Measurements from ENCODE around the gene ZNF316.

Gene ZNF316

GRCh38 chr7:6649241-6649961, 12.3 kb downstream of the ZNF316 start:
- TF ChIP-seq, protein P1, sequence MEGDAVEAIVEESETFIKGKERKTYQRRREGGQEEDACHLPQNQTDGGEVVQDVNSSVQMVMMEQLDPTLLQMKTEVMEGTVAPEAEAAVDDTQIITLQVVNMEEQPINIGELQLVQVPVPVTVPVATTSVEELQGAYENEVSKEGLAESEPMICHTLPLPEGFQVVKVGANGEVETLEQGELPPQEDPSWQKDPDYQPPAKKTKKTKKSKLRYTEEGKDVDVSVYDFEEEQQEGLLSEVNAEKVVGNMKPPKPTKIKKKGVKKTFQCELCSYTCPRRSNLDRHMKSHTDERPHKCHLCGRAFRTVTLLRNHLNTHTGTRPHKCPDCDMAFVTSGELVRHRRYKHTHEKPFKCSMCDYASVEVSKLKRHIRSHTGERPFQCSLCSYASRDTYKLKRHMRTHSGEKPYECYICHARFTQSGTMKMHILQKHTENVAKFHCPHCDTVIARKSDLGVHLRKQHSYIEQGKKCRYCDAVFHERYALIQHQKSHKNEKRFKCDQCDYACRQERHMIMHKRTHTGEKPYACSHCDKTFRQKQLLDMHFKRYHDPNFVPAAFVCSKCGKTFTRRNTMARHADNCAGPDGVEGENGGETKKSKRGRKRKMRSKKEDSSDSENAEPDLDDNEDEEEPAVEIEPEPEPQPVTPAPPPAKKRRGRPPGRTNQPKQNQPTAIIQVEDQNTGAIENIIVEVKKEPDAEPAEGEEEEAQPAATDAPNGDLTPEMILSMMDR (IDR thresholded peaks at IDR 0.05; ENCODE audit: insufficient read depth, low read length, poor library complexity, severe bottlenecking): no peak
- Histone ChIP-seq H3K36me3 (ENCODE audit: control insufficient read depth, insufficient read depth, low read length) (peaks cover 49% of the 10 kb centered on the region), H3K4me3 (replicated peaks; ENCODE audit: low read depth, low read length) (no peak overlapping the region)

DNA sequence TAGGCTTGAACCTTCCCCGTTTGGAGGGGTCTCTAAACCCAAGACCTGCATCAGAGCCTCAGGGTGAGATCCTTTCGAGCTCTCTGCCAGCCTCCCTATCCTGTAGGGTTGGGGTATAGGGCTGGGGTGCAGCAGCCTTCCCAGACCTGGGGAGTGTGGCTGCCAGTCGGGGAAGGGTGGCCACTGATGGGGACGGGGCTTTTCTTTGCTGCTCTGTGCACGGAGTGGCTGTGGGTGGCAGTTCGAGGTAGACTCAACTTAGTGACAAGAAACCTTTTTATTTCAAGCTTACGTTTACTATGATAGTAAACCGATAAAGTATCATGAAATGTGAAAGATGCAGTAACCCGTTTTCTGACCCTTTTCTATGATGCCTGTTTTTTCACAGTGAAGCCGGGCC, 13.0 kb downstream of the ZNF316 start:
- TF ChIP-seq, protein P1 (IDR thresholded peaks at IDR 0.05; ENCODE audit: insufficient read depth, low read length, poor library complexity, severe bottlenecking): no peak
- H3K4me3 ChIP-seq (replicated peaks; ENCODE audit: low read depth, low read length): no peak overlapping the region
- peaks cover 43% of the 10 kb centered on the region for H3K36me3 ChIP-seq (ENCODE audit: control insufficient read depth, insufficient read depth, low read length)
- no peak for DNase-seq (ENCODE audit: extremely low read depth, insufficient read length)
- no peaks in the 10 kb centered on the region for H3K27me3 ChIP-seq (replicated peaks; ENCODE audit: control insufficient read depth, insufficient read depth, low read length)

More at GRCh38 chr7:6649241-6649961, 12.3 kb downstream of the ZNF316 start:
- no peak for DNase-seq (ENCODE audit: extremely low read depth, insufficient read length)
- H3K27me3 ChIP-seq (replicated peaks; ENCODE audit: control insufficient read depth, insufficient read depth, low read length): no peaks in the 10 kb centered on the region

DNA sequence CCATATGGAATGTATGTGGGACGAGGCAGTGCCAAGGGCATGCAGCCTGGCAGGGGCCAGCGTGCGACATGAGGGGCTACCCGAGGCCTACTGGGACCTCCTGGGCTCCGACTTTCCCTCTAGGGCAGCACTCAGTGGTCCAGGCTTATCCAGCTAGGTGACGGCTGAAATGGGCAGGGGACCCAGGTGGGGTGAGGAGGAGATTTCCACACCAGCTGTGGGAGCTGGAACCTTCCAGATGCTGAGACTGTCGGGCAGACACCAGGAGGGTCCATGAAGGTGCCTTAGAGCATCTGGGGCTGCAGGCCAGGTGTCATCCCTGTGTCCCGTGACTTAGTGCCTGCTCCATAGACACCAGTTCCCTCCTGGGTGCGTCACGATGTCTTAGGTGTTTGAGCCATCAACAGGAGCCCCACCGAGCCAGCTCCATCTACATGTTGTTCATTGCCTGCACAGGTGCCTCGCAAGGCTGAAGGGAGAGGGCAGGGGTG, 13.4 kb downstream of the ZNF316 start:
- DNase-seq (ENCODE audit: extremely low read depth, insufficient read length): no peak
- TF ChIP-seq, protein P1 (IDR thresholded peaks at IDR 0.05; ENCODE audit: insufficient read depth, low read length, poor library complexity, severe bottlenecking): no peak
- Histone ChIP-seq H3K36me3 (ENCODE audit: control insufficient read depth, insufficient read depth, low read length) (peaks cover 44% of the 10 kb centered on the region), H3K27me3 (replicated peaks; ENCODE audit: control insufficient read depth, insufficient read depth, low read length) (no peaks in the 10 kb centered on the region), H3K4me3 (replicated peaks; ENCODE audit: low read depth, low read length) (no peak overlapping the region)

- peaks cover 41% of the 10 kb centered on the region for H3K36me3 ChIP-seq (ENCODE audit: control insufficient read depth, insufficient read depth, low read length)
Measured at GRCh38 chr7:6651851-6652445, 14.8 kb downstream of the ZNF316 start.

GRCh38 chr7:6652446-6653011, 15.4 kb downstream of the ZNF316 start:
- Histone ChIP-seq H3K36me3 (ENCODE audit: control insufficient read depth, insufficient read depth, low read length) (peaks cover 38% of the 10 kb centered on the region), H3K4me3 (replicated peaks; ENCODE audit: low read depth, low read length) (no peak overlapping the region), H3K27me3 (replicated peaks; ENCODE audit: control insufficient read depth, insufficient read depth, low read length) (no peaks in the 10 kb centered on the region)
- TF ChIP-seq, protein P1 (IDR thresholded peaks at IDR 0.05; ENCODE audit: insufficient read depth, low read length, poor library complexity, severe bottlenecking): no peak
- DNase-seq (ENCODE audit: extremely low read depth, insufficient read length): no peak

More at GRCh38 chr7:6651851-6652445, 14.8 kb downstream of the ZNF316 start:
- no peak overlapping the region for H3K4me3 ChIP-seq (replicated peaks; ENCODE audit: low read depth, low read length)
- H3K27me3 ChIP-seq (replicated peaks; ENCODE audit: control insufficient read depth, insufficient read depth, low read length): no peaks in the 10 kb centered on the region
- DNase-seq (ENCODE audit: extremely low read depth, insufficient read length): no peak
- TF ChIP-seq, protein P1 (IDR thresholded peaks at IDR 0.05; ENCODE audit: insufficient read depth, low read length, poor library complexity, severe bottlenecking): no peak

Measured in GM06990 (cell line).